HG03280 (cell line): Measurements from ENCODE around the gene CHCHD6.

Source experiments
- ATAC-seq: cut with Tn5 transposase; IDR thresholded peaks from one replicate; pipeline ENCODE4 v1.9.1; 2021; ENCODE audit warnings: mild to moderate bottlenecking, moderate library complexity; ENCODE audit not compliant: unreplicated experiment

CHCHD6 gene

GRCh38 chr3:126988451-126989021, 284.5 kb downstream of the CHCHD6 start:
- no peak for ATAC-seq

GRCh38 chr3:126989316-126990023, 285.4 kb downstream of the CHCHD6 start:
- ATAC-seq: no peak

GRCh38 chr3:126990024-126990700, 286.1 kb downstream of the CHCHD6 start:
- ATAC-seq: no peak

GRCh38 chr3:126990890-126991289, 286.9 kb downstream of the CHCHD6 start:
- ATAC-seq: no peak

GRCh38 chr3:126991366-126992200, 287.5 kb downstream of the CHCHD6 start:
- ATAC-seq: no peak

GRCh38 chr3:126992216-126992615, 288.2 kb downstream of the CHCHD6 start:
- ATAC-seq: no peak

- no peak for ATAC-seq
Measured at GRCh38 chr3:126992776-126993175, 288.7 kb downstream of the CHCHD6 start.

GRCh38 chr3:126993436-126993835, 289.4 kb downstream of the CHCHD6 start:
- ATAC-seq: no peak

GRCh38 chr3:126994661-126995245, 290.7 kb downstream of the CHCHD6 start:
- ATAC-seq: no peak

GRCh38 chr3:126995254-126995780, 291.3 kb downstream of the CHCHD6 start:
- no peak for ATAC-seq

- ATAC-seq: no peak
Measured at GRCh38 chr3:126995926-126996512, 292.0 kb downstream of the CHCHD6 start.

GRCh38 chr3:126996905-126997304, 292.9 kb downstream of the CHCHD6 start:
- ATAC-seq: no peak

GRCh38 chr3:126997455-126998038, 293.5 kb downstream of the CHCHD6 start:
- ATAC-seq: no peak

GRCh38 chr3:126998320-126998719, 294.3 kb downstream of the CHCHD6 start:
- ATAC-seq: no peak

- ATAC-seq: no peak
Measured at GRCh38 chr3:126998728-126999127, 294.7 kb downstream of the CHCHD6 start.

GRCh38 chr3:126999383-126999782, 295.3 kb downstream of the CHCHD6 start:
- no peak for ATAC-seq

- no peak for ATAC-seq
Measured at GRCh38 chr3:127000119-127000518, 296.1 kb downstream of the CHCHD6 start.

- ATAC-seq: no peak
Measured at GRCh38 chr3:127000761-127001160, 296.7 kb downstream of the CHCHD6 start.

- no peak for ATAC-seq
Measured at GRCh38 chr3:127001486-127002194, 297.6 kb downstream of the CHCHD6 start.
